ENCODE data around the gene DCAF11. TPM values are rescaled to one million over a fixed set of nuclear protein-coding genes. Genes with fewer than 3 reads are reported as not detected.
A peak's percentile ranks its signal among the peaks of the same experiment; 100 is the strongest.

Gene DCAF11
- polyA plus RNA-seq, 3 donors from 2014 or later: 91.1 to 129 (median 98.2) TPM

DNA sequence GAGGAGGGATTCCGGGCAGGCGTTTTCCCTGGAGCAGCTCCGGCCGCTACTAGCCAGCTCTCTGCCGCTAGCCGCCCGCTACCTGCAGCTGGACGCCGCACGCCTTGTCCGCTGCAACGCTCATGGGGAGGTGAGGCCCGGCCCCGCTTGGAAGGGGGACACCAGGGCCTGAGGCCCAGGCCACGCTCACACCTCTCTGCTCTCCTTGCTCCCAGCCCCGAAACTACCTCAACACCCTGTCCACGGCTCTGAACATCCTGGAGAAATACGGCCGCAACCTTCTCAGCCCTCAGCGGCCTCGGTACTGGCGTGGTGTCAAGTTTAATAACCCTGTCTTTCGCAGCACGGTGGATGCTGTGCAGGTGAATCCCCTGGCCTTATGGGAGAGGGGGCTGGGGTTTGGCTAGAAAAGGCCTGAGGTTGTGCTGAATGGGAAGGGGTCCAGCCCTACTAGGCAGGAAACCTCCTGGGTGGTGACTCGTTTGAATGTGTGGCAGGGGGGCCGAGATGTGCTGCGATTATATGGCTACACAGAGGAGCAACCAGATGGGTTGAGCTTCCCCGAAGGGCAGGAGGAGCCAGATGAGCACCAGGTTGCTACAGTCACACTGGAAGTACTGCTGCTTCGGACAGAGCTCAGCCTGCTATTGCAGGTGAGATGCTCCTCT is 33.3 kb downstream of the DCAF11 start:
- Mint-ChIP-seq H3K4me1 (peaks cover 52 to 65% of the 10 kb centered on the region in 2 donors), H3K36me3 (peaks cover 9 to 31% (median 14%) of the 10 kb centered on the region in 3 donors)

DNA sequence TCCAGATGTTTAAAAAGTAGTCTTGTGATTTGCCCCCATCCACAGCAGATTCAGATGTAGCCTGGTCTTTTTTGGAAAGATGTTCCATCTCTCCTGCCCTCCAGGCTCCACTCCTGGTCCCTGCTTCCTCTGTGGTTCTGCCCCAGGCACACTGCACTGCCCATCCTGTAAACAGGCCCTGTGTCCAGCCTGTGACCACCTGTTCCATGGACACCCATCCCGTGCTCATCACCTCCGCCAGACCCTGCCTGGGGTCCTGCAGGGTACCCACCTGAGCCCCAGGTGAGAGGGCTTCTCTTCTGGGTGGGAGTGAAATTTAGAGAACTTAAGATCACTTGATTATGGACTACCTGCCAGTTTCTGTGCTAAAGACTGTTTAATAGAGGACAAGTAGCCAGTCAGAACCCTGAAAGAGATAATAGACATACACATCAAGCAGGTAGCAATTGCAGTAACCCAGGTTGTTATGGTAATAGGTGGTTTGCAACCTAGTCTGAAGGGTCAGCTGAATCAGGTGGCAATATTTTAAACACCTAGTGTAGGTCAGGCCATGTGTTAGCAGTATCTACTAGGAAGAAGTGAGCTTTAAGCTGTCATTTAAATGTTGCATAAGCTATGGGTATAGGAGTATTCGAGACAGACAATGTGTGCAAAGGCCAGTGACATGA is 34.9 kb downstream of the DCAF11 start:
- Mint-ChIP-seq H3K4me1 (peaks cover 45 to 54% of the 10 kb centered on the region in 2 donors), H3K4me3 (peak overlapping the region; percentile 27 to 100 (median 96)), H3K27ac (peak overlapping the region in 2 of 6 donors; percentile 29 to 74), H3K9me3 (no peaks in the 10 kb centered on the region), H3K27me3 (ENCODE audit: low read depth in 3 of 3) (peaks cover 3 to 9% (median 4%) of the 10 kb centered on the region in 3 donors), H3K36me3 (peaks cover 5 to 28% (median 11%) of the 10 kb centered on the region in 3 donors)
- no peak for DNase-seq

More for the DNA sequence above, 33.3 kb downstream of the DCAF11 start:
- Mint-ChIP-seq H3K27me3 (ENCODE audit: low read depth in 3 of 3) (peaks cover 3 to 9% (median 6%) of the 10 kb centered on the region in 3 donors), H3K27ac (peak overlapping the region; percentile 83 to 93 (median 86)), H3K9me3 (no peaks in the 10 kb centered on the region), H3K4me3 (peak overlapping the region; percentile 91 to 100 (median 99))
- no peak for DNase-seq

GRCh38 chr14:24150061-24150460 is 35.5 kb downstream of the DCAF11 start:
- Mint-ChIP-seq H3K9me3 (no peaks in the 10 kb centered on the region), H3K27me3 (ENCODE audit: low read depth in 3 of 3) (peaks cover 3 to 9% (median 4%) of the 10 kb centered on the region in 3 donors), H3K4me3 (peak overlapping the region in 1 of 5 donors; percentile 27), H3K36me3 (peaks cover 5 to 30% (median 16%) of the 10 kb centered on the region in 3 donors), H3K27ac (no peak overlapping the region), H3K4me1 (peaks cover 39 to 48% of the 10 kb centered on the region in 2 donors)
- no peak for DNase-seq

GRCh38 chr14:24150567-24150966 is 36.0 kb downstream of the DCAF11 start:
- H3K9me3 Mint-ChIP-seq: no peaks in the 10 kb centered on the region
- H3K4me1 Mint-ChIP-seq: peaks cover 34 to 42% of the 10 kb centered on the region in 2 donors
- H3K27ac Mint-ChIP-seq: no peak overlapping the region
- no peak overlapping the region for H3K4me3 Mint-ChIP-seq
- H3K27me3 Mint-ChIP-seq (ENCODE audit: low read depth in 3 of 3): peaks cover 3 to 9% (median 4%) of the 10 kb centered on the region in 3 donors
- peaks cover 7 to 35% (median 18%) of the 10 kb centered on the region in 3 donors for H3K36me3 Mint-ChIP-seq
- DNase-seq: no peak

DNA sequence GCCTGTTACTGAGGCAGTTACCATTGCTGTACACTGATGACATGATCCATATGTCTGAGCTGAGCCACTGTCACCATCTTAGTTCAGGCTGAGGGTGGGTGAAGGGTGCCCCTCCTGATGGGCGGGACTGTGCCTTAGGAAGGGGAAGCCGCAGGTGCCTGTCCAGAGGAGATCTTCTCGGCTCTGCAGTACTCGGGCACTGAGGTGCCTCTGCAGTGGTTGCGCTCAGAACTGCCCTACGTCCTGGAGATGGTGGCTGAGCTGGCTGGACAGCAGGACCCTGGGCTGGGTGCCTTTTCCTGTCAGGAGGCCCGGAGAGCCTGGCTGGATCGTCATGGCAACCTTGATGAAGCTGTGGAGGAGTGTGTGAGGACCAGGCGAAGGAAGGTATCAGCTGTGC is 36.4 kb downstream of the DCAF11 start:
- Mint-ChIP-seq H3K4me1 (peaks cover 30 to 38% of the 10 kb centered on the region in 2 donors), H3K4me3 (no peak overlapping the region), H3K27me3 (ENCODE audit: low read depth in 3 of 3) (peaks cover 3 to 9% (median 4%) of the 10 kb centered on the region in 3 donors), H3K9me3 (no peaks in the 10 kb centered on the region), H3K27ac (no peak overlapping the region), H3K36me3 (peaks cover 10 to 39% (median 22%) of the 10 kb centered on the region in 3 donors)
- DNase-seq: no peak

GRCh38 chr14:24151404-24152080 is 37.0 kb downstream of the DCAF11 start:
- DNase-seq: no peak
- Mint-ChIP-seq H3K36me3 (peaks cover 10 to 40% (median 23%) of the 10 kb centered on the region in 3 donors), H3K27me3 (ENCODE audit: low read depth in 3 of 3) (peaks cover 0 to 6% (median 4%) of the 10 kb centered on the region in 3 donors), H3K27ac (no peak overlapping the region), H3K4me3 (no peak overlapping the region), H3K4me1 (peaks cover 25 to 33% of the 10 kb centered on the region in 2 donors), H3K9me3 (no peaks in the 10 kb centered on the region)

- no peak overlapping the region for H3K27ac Mint-ChIP-seq
- H3K36me3 Mint-ChIP-seq: peaks cover 11 to 50% (median 26%) of the 10 kb centered on the region in 3 donors
- peaks cover 6 to 9% of the 10 kb centered on the region in 2 donors for H3K4me1 Mint-ChIP-seq
- H3K4me3 Mint-ChIP-seq: no peak overlapping the region
- peaks cover 0 to 2% (median 0%) of the 10 kb centered on the region in 3 donors for H3K27me3 Mint-ChIP-seq (ENCODE audit: low read depth in 3 of 3)
- no peak for DNase-seq
- H3K9me3 Mint-ChIP-seq: no peaks in the 10 kb centered on the region
Observed at GRCh38 chr14:24155100-24155499, 40.5 kb downstream of the DCAF11 start.

GRCh38 chr14:24156840-24157239 is 42.3 kb downstream of the DCAF11 start:
- DNase-seq: no peak
- Mint-ChIP-seq H3K4me1 (peaks cover 15 to 18% of the 10 kb centered on the region in 2 donors), H3K27me3 (ENCODE audit: low read depth in 3 of 3) (peaks cover 6 to 8% (median 7%) of the 10 kb centered on the region in 3 donors), H3K36me3 (peaks cover 15 to 39% (median 26%) of the 10 kb centered on the region in 3 donors), H3K4me3 (no peak overlapping the region), H3K9me3 (no peaks in the 10 kb centered on the region), H3K27ac (peak overlapping the region in 5 of 6 donors; percentile 4 to 79 (median 27))

- peaks cover 19 to 40% (median 28%) of the 10 kb centered on the region in 3 donors for H3K36me3 Mint-ChIP-seq
- peak overlapping the region in 1 of 6 donors; percentile 45 for H3K27ac Mint-ChIP-seq
- H3K4me1 Mint-ChIP-seq: peaks cover 20 to 23% of the 10 kb centered on the region in 2 donors
- DNase-seq: no peak
- peaks cover 6 to 8% (median 7%) of the 10 kb centered on the region in 3 donors for H3K27me3 Mint-ChIP-seq (ENCODE audit: low read depth in 3 of 3)
- no peak overlapping the region for H3K4me3 Mint-ChIP-seq
- H3K9me3 Mint-ChIP-seq: no peaks in the 10 kb centered on the region
Observed at GRCh38 chr14:24157331-24157730, 42.8 kb downstream of the DCAF11 start.

DNA sequence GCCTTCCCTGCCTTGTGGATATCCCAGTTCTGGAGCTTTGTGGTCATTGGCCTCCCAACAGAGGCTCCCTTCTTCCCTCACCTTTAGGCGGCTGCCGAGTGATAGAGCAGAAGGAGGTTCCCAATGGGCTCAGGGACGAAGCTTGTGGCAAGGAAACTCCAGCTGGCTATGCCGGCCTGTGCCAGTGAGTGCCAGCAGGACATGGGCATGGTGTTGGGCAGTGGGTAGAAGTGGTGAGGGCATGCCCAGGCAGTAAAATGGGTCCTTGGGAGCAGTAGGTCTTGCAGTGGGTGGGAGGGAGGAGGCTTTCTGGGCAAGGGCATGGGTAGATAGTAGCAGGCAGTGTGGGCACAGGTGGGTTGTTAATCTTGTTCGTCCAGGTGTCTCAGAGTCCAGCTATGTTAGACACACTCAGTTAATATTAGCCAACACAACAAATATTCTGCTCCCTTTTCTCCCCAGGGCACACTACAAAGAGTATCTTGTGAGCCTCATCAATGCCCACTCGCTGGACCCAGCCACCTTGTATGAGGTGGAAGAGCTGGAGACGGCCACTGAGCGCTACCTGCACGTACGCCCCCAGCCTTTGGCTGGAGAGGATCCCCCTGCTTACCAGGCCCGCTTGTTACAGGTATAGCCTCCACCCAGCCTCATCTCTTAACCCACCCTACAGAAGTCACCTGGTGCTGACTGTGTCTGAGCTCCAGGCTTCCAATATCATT is 45.4 kb downstream of the DCAF11 start:
- H3K4me1 Mint-ChIP-seq: peaks cover 42 to 45% of the 10 kb centered on the region in 2 donors
- peaks cover 6 to 14% (median 7%) of the 10 kb centered on the region in 3 donors for H3K27me3 Mint-ChIP-seq (ENCODE audit: low read depth in 3 of 3)

GRCh38 chr14:24160499-24160849 is 45.9 kb downstream of the DCAF11 start:
- no peaks in the 10 kb centered on the region for H3K9me3 Mint-ChIP-seq
- no peak for DNase-seq
- H3K4me1 Mint-ChIP-seq: peaks cover 46 to 50% of the 10 kb centered on the region in 2 donors
- H3K27ac Mint-ChIP-seq: peak overlapping the region; percentile 97 to 100 (median 98)
- peak overlapping the region in 2 of 5 donors; percentile 28 to 34 for H3K4me3 Mint-ChIP-seq
- H3K36me3 Mint-ChIP-seq: peaks cover 30 to 47% (median 35%) of the 10 kb centered on the region in 3 donors
- H3K27me3 Mint-ChIP-seq (ENCODE audit: low read depth in 3 of 3): peaks cover 6 to 14% (median 7%) of the 10 kb centered on the region in 3 donors

More for the DNA sequence above, 45.4 kb downstream of the DCAF11 start:
- H3K9me3 Mint-ChIP-seq: no peaks in the 10 kb centered on the region
- H3K27ac Mint-ChIP-seq: peak overlapping the region; percentile 86 to 100 (median 98)
- peaks cover 29 to 50% (median 32%) of the 10 kb centered on the region in 3 donors for H3K36me3 Mint-ChIP-seq
- peak overlapping the region in 2 of 5 donors; percentile 28 to 34 for H3K4me3 Mint-ChIP-seq
- no peak for DNase-seq

DNA sequence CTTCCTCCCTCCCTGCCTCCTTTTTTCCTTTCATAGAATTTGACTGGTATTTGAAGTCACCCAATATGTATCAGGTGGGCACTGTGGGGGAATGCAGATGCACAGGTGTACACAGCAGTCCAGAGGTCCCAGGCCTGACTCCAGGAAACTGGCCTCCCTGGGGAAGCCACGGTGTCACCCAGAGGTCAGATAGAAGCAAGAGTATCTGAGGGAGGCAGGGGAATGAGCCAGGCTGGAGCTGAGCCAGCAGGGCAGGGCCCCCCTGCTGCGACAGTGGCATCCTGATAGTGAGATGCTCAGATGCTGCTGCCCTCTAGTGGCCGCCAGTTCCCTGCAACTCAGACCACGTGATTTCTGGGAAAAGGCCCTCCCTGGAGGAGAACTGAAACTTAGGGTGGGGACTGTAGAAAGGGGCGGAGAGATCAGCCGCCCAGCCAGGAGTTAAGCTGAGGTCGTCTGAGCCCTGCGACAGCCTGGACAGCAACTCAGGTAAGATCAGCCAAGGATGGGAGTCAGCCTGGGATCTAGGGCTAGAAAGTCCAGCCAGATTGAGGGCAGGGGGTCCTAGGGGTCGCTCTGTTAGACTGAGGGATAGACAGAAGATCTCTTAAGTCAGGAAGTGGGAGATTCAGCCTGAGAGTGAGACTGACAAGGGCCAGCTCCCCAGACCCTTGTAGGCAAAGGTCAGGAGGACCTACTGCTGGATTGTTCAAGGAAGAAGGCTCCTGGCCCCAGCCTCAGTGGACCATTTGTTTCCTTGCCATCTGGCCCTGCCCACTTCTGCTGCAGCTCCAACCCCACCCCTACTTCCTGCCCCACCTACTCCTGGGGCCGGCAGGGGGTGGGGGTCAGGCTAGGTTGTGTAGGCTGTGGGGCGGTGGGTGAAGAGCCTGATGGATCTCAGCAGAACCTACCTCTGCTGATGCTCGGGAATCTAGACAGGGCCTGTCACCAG is 46.5 kb downstream of the DCAF11 start, which contains the start of gene IRF9:
Gene IRF9, plus strand, starts transcription at position 416 of the 955 bp plus-strand sequence. CDS start 880 bp downstream, outside the sequence.
- Mint-ChIP-seq H3K27me3 (ENCODE audit: low read depth in 3 of 3) (peaks cover 6 to 14% (median 7%) of the 10 kb centered on the region in 3 donors), H3K4me1 (peaks cover 47 to 55% of the 10 kb centered on the region in 2 donors), H3K27ac (peak within 1 kb of the TSS; percentile 97 to 100 (median 98)), H3K36me3 (peaks cover 28 to 43% (median 31%) of the 10 kb centered on the region in 3 donors), H3K9me3 (no peaks in the 10 kb centered on the region), H3K4me3 (peak within 1 kb of the TSS; percentile 98 to 100 (median 98))
- DNase-seq: peak; percentile 94 to 95 (median 95)
